Fibroblast of pulmonary artery (primary cell): Measurements from ENCODE around the gene TLDC2.

Source experiments
- DNase-seq: peaks from one replicate; pipeline ENCODE4 v3.0.0-alpha.2; 2010; ENCODE audit warnings: low read depth
- H3K4me3 ChIP-seq: replicated peaks from 2 replicates; pipeline ENCODE4 v1.5.1; 2011; ENCODE audit warnings: low read depth, mild to moderate bottlenecking, control low read depth, low read length, moderate library complexity
- CTCF ChIP-seq: IDR thresholded peaks from 2 replicates; pipeline ENCODE4 v1.5.1; 2011; ENCODE audit warnings: mild to moderate bottlenecking, control low read depth, low read length, inconsistent platforms; ENCODE audit errors: missing control alignments

The TLDC2 gene

GRCh38 chr20:36856691-36857635 lies 19.0 kb upstream of the TLDC2 start:
- TF ChIP-seq CTCF = no peak
- no peak overlapping the region for H3K4me3 ChIP-seq
- peak; percentile 82 for DNase-seq

- no peak for DNase-seq
- no peak overlapping the region for H3K4me3 ChIP-seq
- no peak for TF ChIP-seq CTCF
Measured at GRCh38 chr20:36859282-36859555, 16.7 kb upstream of the TLDC2 start.

GRCh38 chr20:36859700-36860330 lies 16.1 kb upstream of the TLDC2 start:
- no peak for DNase-seq
- no peak for TF ChIP-seq CTCF
- H3K4me3 ChIP-seq = no peak overlapping the region

GRCh38 chr20:36860339-36860738 lies 15.6 kb upstream of the TLDC2 start:
- TF ChIP-seq CTCF = no peak
- no peak for DNase-seq
- no peak overlapping the region for H3K4me3 ChIP-seq

- peak overlapping the region; percentile 64 for H3K4me3 ChIP-seq
- DNase-seq = no peak
- no peak for TF ChIP-seq CTCF
Measured at GRCh38 chr20:36860811-36861624, 14.9 kb upstream of the TLDC2 start.

GRCh38 chr20:36861625-36861874 lies 14.4 kb upstream of the TLDC2 start:
- peak overlapping the region; percentile 64 for H3K4me3 ChIP-seq
- DNase-seq = no peak
- no peak for TF ChIP-seq CTCF
